NCI-H345 (cell line): ENCODE data around the gene NT5DC1.

Source experiments
- DNase-seq: peaks from one replicate; lab custom pipeline; 2025; lab: John Stamatoyannopoulos, UW

NT5DC1 gene

DNA sequence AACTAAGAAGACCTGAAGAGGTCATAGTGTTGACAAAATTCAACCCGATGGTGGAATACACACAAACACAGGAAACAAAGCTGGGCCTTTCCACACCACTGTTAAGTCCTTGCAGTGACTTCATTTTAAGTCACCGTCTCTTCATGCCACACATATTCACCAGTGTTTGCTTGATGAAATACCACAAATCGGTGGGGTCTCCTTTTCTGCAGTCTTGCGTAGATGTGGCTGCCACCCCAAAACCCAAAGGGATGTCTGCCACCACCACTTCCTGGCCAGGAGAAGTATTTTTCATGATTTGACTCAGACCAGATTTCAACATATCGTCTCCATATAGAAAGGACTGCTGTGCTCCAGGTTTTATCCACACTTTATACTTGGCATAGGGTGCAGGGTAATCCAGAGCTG is 36.3 kb downstream of the NT5DC1 start:
- no peak for DNase-seq

- no peak for DNase-seq
These were observed 39.3 kb downstream of the NT5DC1 start for GRCh38 chr6:116139917-116140316.

DNA sequence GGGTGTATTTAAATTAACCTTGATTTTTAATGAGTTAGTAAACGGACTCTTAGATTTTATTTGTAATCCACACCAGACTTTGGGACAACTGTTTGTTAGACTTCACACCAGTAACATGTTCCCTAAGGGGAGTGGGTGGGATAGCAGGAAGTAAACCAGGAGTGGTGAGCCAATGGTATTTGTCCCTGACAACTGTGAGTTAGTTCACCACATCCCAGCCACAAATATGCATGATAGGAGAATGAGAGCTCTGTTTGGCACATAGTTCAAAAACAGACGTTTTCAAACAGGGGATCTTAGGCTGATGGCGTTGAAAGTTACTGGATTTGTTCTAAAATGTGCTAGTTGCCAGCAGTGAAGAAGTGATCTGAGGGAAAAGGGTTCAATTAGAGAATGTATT is 44.0 kb downstream of the NT5DC1 start:
- DNase-seq = no peak

DNA sequence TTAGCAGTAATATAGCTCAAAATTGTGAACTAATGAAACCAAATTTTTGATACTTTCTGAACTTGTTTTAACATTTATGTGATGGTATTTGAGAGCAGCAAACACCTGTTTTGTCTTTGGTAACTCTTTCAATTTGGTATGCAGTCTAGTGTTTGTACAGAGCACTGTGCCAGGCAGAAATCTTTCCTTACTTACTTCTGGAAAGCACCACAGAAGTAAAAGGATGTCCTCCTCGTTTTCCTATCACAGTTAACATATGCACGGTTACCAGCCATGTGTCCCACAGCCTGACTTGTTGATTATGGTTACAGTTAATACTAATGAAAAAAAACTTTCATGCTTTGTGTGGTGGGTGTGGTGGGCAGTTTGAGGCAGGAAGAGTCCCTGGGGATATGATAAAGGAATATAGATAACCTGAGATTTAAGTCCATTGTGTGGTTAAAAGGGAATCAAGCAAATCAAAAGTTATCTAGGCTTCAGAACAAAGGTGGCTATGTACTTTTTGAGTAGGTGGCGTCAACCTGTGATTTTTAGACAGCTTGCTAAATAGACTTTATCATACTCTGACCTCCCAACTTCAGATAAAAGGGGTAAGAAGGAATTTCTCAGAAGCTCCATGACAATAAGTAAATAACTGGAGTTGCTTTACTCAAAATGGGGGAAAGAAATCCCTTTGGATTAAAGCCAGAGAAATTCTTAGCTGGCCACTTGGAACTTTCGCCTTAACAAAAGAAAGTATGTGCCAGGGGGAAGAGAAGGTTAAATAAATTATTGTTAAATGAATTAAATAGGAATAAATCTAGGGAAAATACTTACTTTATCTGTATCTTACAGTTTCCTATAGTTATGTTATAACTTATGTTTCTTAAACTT is 45.4 kb downstream of the NT5DC1 start:
- no peak for DNase-seq

DNA sequence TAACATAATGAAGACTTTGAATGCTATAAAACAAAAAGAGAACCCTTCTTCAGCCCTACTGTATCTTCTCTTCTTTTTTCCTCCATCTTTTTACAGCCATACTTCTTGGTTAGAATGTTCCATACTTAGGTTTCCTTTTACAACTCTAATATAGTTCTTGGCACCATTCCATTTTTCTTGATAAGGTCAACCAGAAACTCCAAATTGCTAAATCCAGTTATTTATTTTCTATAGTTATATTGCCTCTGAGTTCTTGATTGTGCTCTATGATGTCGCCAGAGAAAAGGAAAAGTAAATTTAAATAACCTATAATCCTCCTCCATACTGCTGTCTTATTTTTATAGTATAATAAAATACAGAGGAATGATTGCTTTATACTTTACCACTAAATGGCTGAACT is 52.0 kb downstream of the NT5DC1 start:
- DNase-seq = no peak

DNA sequence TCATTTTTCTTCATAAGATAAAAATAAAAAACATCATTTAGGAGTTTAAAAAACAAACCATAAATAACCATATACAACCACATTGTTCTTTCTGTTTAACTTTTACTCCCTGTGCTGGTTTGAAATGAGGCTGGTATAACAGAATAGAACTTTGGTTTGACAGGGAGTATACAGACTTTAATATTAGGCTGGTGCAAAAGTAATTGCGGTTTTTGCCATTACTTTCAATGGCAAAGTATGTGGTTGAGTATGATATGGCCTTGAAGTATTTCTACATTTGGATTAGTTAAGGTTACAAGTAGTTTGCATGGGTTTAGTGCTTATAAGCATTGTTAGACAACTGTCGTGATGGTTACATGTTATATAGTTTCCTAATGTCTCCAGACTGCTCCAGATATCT is 54.2 kb downstream of the NT5DC1 start:
- DNase-seq = no peak

- no peak for DNase-seq
These were observed 56.0 kb downstream of the NT5DC1 start for GRCh38 chr6:116156405-116157326.

DNA sequence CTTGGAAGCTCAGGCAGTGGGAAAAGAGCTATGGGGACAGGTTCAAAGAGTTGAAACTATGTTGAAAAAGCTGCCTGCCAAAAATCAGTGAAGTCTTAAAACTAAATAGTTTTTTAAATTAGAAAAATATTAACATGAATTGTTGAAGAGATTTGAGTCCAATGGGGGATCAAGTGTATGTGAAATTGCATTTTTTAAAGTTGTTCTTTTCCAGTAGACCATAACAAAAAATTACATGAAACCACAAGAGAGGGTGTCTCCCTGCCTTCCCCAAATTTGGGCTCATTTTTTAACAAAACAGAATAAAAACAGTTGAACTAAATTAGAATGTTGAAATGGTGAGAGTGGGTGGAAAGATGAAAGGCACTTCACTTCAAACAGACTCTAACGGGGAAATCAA is 56.7 kb downstream of the NT5DC1 start:
- no peak for DNase-seq

GRCh38 chr6:116158641-116159040 is 58.0 kb downstream of the NT5DC1 start:
- no peak for DNase-seq

DNA sequence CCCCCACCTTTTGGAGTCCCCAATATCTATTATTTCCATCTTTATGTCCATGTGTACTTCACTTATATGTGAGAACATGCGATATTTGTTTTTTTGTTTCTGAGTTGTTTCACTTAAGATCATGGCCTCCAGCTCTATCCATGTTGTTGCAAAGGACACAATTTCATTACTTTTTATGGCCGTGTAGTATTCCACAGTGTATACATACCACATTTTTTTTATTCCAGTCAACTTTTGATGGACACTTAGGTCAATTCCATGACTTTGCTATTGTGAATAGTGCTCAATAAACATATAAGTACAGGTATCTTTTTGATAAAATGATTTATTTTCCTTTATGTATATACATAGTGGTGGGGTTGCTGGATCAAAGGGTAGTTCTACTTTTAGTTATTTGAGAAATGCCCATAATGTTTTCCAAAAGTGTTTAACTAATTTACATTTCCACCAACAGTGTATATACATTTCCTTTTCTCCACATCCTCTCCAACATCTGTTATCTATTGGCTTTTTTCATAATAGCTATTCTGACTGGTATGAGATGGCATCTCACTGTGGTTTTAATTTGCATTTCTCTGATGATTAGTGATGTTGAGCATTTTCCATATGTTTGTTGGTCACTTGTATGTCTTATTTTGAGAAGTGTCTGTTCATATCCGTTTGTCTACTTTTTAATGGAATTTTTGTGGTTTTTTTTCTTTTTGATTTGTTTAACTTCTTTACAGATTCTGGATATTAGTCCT is 59.3 kb downstream of the NT5DC1 start:
- no peak for DNase-seq

DNA sequence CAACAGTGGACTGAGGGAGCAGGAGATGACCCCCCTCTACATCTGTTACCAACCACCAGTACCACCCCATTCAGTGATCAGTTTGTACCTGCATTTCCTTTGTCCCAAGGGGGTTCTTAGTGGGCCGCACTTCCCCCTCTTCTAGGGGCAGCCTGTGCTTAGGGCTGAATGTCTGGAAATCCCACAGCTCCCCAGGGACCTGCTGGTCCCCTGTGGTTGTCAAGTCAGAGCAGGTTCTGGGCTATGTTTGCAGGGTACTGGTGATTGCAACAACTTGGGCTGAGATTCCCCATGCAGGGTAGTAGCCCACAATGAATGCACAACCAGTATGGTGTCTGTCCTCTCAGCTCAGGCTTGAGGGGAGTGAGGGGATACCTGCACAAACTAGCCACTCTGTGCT is 64.9 kb downstream of the NT5DC1 start:
- DNase-seq = no peak

DNA sequence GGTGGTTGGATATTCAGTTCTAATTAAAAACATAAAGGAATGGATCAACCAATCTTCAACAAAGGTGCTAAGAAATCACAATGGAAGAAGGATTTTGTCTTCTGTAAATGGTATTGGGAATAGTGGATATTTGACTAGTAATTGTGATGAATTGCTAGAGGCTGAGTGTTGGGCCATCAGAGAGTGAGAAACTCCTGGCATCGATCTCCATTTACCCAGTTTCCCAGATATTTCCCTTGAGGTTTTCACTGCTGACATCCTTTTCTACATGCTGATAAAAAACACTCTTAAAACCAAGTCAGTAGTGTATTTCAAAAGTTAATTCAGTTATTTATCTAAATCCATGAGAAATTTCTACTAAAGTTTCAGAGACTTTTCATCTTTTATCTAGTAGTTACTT is 65.7 kb downstream of the NT5DC1 start:
- no peak for DNase-seq

DNA sequence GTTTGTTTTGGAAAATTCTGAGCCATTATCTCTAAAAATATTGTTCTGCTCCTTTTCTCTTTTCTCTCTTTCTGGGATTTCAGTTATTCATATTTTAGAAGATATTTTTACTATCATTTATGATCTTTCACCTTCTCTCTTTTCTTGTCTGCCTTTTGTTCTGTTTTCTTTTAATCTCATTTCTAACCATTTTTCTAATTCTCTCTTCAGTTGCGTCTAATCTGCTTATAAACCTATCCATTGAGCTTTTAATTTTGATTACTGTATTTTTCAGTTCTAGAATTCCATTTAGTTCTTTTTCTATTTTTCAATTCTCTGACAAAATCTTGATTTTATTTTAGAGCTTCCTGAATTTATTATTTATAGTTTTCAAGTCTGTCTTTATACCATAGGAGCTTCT is 67.5 kb downstream of the NT5DC1 start:
- no peak for DNase-seq

DNA sequence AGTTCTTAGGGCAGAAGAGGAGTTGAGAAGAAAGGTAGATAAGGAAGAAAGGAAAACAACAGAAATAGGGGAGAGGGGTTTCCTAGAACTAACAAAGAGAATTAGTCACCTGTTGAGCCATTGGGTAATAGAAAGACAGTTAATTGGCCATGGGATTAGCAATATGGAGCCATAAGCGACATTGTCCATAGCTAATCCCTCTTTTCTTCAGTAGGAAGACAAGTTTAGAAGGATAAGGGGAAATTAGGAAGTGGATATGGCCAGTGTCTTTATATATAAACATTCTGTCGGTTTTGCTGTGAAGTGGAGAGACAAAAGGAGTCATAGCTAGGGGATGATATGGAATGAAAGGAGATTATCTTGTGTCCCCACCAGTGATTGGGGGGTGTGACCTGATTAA is 69.2 kb downstream of the NT5DC1 start:
- no peak for DNase-seq

DNA sequence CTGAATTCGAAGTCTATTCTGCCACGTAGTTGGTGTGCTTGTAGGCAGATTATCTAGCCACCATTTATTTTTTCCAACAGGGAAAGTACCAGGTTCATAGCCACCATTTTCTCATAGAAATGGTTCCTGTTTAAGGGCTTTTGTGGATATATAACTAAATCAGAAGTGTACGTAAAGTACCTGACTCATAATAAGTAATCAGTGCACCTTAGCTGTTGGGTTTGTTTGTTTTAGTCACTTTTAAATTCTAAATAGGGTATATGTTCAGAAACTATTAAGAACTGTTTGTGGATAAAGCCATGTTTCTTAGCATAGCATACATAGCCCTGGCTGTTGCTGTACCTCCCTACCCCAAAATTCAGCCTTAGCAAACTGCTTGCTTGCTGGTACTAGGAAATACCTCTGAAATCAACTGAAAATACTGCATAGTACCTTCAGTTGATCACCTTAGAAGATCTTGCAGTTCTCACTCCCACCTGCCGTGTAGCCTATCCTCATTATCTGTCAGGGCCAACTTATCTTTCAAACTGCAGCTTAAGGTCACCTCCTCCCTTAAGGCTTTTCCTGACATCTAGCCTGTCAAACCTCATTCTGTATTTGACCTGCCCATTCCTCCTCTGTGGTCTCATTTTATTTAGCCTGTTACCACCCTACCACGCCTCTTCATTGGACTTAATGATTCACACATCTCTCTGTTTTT is 69.9 kb downstream of the NT5DC1 start:
- DNase-seq = no peak

- no peak for DNase-seq
These were observed 73.3 kb downstream of the NT5DC1 start for GRCh38 chr6:116173928-116174327.

GRCh38 chr6:116175344-116175743 is 74.7 kb downstream of the NT5DC1 start:
- no peak for DNase-seq

GRCh38 chr6:116176596-116176995 is 75.9 kb downstream of the NT5DC1 start:
- DNase-seq = no peak

DNA sequence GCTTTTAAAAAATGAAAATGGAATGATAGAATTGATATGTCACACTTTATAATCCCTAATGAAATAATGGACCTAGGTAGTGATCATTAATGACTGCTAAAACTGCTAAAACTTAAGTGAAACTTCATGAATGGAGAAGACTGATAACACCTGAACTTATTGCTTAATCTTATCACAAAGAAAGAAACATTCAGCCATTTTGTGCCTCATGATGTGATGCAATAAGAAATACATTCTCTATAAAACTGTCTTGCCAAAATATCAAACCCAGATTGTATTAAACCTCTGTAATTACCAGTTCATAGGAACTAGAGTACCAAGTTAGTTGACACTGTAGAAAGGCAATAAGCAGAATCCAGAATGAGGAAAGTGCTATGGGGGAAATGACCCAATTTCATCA is 79.7 kb downstream of the NT5DC1 start:
- DNase-seq = no peak

- DNase-seq = no peak
These were observed 88.8 kb downstream of the NT5DC1 start for GRCh38 chr6:116189472-116189871.

DNA sequence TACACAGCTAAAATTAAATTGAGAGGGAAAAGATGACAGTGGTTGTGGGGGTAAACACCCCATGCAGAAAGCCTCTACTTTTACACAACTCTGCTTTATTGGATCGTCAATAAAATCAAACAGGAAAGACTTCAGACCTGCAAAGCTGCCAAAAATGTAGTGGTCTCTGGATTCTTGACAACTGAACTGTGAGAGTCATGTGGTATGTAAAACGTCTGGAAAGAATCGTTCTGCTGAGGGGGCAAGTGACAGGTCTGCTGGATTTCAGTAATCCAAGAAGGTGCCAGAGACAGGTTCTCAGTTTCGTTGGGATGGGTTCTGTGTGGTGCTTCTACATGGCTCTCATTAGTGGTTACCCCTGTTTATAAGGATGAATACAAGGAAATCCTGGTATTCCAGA is 89.9 kb downstream of the NT5DC1 start:
- no peak for DNase-seq

GRCh38 chr6:116191881-116192280 is 91.2 kb downstream of the NT5DC1 start:
- DNase-seq = no peak
